ENCODE results near the gene TDRD6. TPM values are rescaled to one million over a fixed set of nuclear protein-coding genes. Genes with fewer than 3 reads are reported as not detected.

TDRD6 gene
- total RNA-seq, 1 experiment from 2014 or later: 0.02 TPM

DNA sequence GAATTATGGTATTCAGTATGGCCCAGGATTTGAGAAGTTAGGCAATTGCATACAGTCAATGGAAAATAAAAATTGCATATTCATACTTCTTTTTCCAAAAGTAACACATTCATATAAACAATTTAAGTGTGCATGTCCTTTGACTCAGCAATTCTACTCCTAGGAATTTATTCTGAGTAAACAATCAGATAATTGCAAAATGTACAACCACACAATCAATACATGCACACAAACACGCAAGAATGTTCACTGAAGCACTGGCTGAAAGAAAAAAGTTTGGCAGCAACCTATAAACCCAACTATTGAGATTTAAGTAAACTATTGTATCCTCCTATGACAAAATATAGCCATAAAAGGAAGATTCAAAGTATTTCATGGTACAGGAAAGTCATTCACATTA is 36.7 kb upstream of the TDRD6 start:
- no CpG with 5 or more reads among the region's 1 CpG for WGBS (ENCODE audit: extremely low coverage, insufficient read length, low lambda C conversion rate)
- H2AFZ ChIP-seq (ENCODE audit: low read length): no peak overlapping the region
- no peaks in the 10 kb centered on the region for H3K4me1 ChIP-seq (ENCODE audit: insufficient read depth, low read length)
- H3K79me2 ChIP-seq (ENCODE audit: insufficient read depth, low read length): no peaks in the 10 kb centered on the region
- H2BK20ac ChIP-seq (ENCODE audit: low read depth, low read length, poor library complexity, severe bottlenecking): no peak overlapping the region
- no peak overlapping the region for H4K8ac ChIP-seq (replicated peaks; ENCODE audit: insufficient read length, low read depth, low read length)
- H3K14ac ChIP-seq (ENCODE audit: insufficient read depth, low read length): no peak overlapping the region
- Mint-ChIP-seq H3K27ac (no peak overlapping the region), H3K9me3 (no peaks in the 10 kb centered on the region), H3K4me1 (peaks cover 12 to 24% of the 10 kb centered on the region in 2 experiments), H3K4me3 (peak overlapping the region in 1 of 2 experiments; percentile 46; a peak in 3 of 5 replicates), H3K27me3 (ENCODE audit: low read depth) (peaks cover 20% of the 10 kb centered on the region), H3K36me3 (ENCODE audit: insufficient read depth in 1 of 3, low read depth in 3 of 3) (no peaks in the 10 kb centered on the region; a peak in 1 of 7 replicates)
- H3K23ac ChIP-seq (ENCODE audit: insufficient read length, low read depth, low read length): no peak overlapping the region
- no peak overlapping the region for H2BK120ac ChIP-seq (ENCODE audit: low read depth, low read length, poor library complexity, severe bottlenecking)
- no peak overlapping the region for H3K4me2 ChIP-seq (ENCODE audit: insufficient read depth, insufficient read length, low read length)
- no peaks in the 10 kb centered on the region for H4K20me1 ChIP-seq (ENCODE audit: control insufficient read depth, insufficient read depth, insufficient read length)
- no peak overlapping the region for H4K91ac ChIP-seq (ENCODE audit: insufficient read length, low read depth, low read length)
- H3K23me2 ChIP-seq (ENCODE audit: insufficient read length, low read depth, low read length, poor library complexity, severe bottlenecking): no peaks in the 10 kb centered on the region
- no peak overlapping the region for H4K5ac ChIP-seq (ENCODE audit: insufficient read length, low read depth, low read length)
- no peak overlapping the region for H3T11ph ChIP-seq (ENCODE audit: low read length)
- DNase-seq: no peak
- no peak overlapping the region for H3K27ac ChIP-seq (ENCODE audit: insufficient read length, low read depth, low read length)
- no peak overlapping the region for H2AK5ac ChIP-seq (ENCODE audit: insufficient read length, low read length)
- H3K79me1 ChIP-seq (ENCODE audit: insufficient read depth, low read depth, low read length, poor library complexity, severe bottlenecking): no peaks in the 10 kb centered on the region
- H3K9ac ChIP-seq (ENCODE audit: extremely low read depth, insufficient read length, low read length): no peak overlapping the region
- no peak overlapping the region for H2BK5ac ChIP-seq (ENCODE audit: insufficient read length, low read length)
- H2BK15ac ChIP-seq (ENCODE audit: low read depth, low read length): no peak overlapping the region
- H2BK12ac ChIP-seq (ENCODE audit: insufficient read length, low read depth, low read length): no peak overlapping the region
- TF ChIP-seq, protein P1, sequence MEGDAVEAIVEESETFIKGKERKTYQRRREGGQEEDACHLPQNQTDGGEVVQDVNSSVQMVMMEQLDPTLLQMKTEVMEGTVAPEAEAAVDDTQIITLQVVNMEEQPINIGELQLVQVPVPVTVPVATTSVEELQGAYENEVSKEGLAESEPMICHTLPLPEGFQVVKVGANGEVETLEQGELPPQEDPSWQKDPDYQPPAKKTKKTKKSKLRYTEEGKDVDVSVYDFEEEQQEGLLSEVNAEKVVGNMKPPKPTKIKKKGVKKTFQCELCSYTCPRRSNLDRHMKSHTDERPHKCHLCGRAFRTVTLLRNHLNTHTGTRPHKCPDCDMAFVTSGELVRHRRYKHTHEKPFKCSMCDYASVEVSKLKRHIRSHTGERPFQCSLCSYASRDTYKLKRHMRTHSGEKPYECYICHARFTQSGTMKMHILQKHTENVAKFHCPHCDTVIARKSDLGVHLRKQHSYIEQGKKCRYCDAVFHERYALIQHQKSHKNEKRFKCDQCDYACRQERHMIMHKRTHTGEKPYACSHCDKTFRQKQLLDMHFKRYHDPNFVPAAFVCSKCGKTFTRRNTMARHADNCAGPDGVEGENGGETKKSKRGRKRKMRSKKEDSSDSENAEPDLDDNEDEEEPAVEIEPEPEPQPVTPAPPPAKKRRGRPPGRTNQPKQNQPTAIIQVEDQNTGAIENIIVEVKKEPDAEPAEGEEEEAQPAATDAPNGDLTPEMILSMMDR (conservative IDR thresholded peaks at IDR 0.05): no peak
- no peak overlapping the region for H3K4ac ChIP-seq (ENCODE audit: low read depth, low read length)
- H3K27me3 ChIP-seq (ENCODE audit: insufficient read depth, low read length): no peaks in the 10 kb centered on the region; the same call in 1 of the 2 replicates
- H3K18ac ChIP-seq (ENCODE audit: insufficient read length, low read depth, low read length): no peak overlapping the region
- no peak overlapping the region for H3K56ac ChIP-seq (ENCODE audit: insufficient read length, low read depth, low read length)
- no peaks in the 10 kb centered on the region for H3K9me3 ChIP-seq (ENCODE audit: control insufficient read depth, low read depth, low read length)
